ENCODE data around the gene KIF1B.

- TF ChIP-seq CTCF (IDR thresholded peaks at IDR 0.05) (no peak), POLR2A (IDR thresholded peaks at IDR 0.05) (no peak)
Measured at GRCh38 chr1:10380594-10381275, 170.4 kb downstream of the KIF1B start.
